Activated naive CD4-positive, alpha-beta T cell treated with anti-CD3 and anti-CD28 coated beads, Interleukin-2, amount 10 ng/mL, durations not matched to agents 7 days and 5 days (primary cell): Measurements from ENCODE around the gene PEAR1.

ENCODE experiments used
- CTCF ChIA-PET: fragments of 350-600 bp; sonication (Branson Sonifier 250); formaldehyde crosslinking; loops from one replicate; lab custom pipeline; 2021; ENCODE audit warnings: antibody characterized with exemption; lab: Charles Lee
- DNase-seq: peaks from one replicate; pipeline ENCODE4 v3.0.0-alpha.2; 2020
- H3K27ac Mint-ChIP-seq: one replicate; pipeline ENCODE4 v1.8.0; 2021; ENCODE audit warnings: mild to moderate bottlenecking, moderate library complexity, mixed read lengths
- H3K27me3 Mint-ChIP-seq: one replicate; pipeline ENCODE4 v1.8.0; 2021; ENCODE audit warnings: mild to moderate bottlenecking, mixed read lengths
- H3K36me3 Mint-ChIP-seq: one replicate; pipeline ENCODE4 v1.8.0; 2021; ENCODE audit warnings: mixed read lengths
- H3K4me1 Mint-ChIP-seq: one replicate; pipeline ENCODE4 v1.8.0; 2021; ENCODE audit warnings: mixed read lengths
- H3K4me3 Mint-ChIP-seq: one replicate; pipeline ENCODE4 v1.8.0; 2021; ENCODE audit warnings: mild to moderate bottlenecking, moderate library complexity, mixed read lengths
- H3K9me3 Mint-ChIP-seq: one replicate; pipeline ENCODE4 v1.8.0; 2021; ENCODE audit warnings: mixed read lengths

PEAR1 gene

GRCh38 chr1:156853761-156854160 is 39.8 kb upstream of the PEAR1 start:
- Mint-ChIP-seq H3K27ac (no peak overlapping the region), H3K9me3 (no peaks in the 10 kb centered on the region), H3K27me3 (peaks cover 74% of the 10 kb centered on the region), H3K4me1 (peaks cover 19% of the 10 kb centered on the region), H3K36me3 (no peaks in the 10 kb centered on the region), H3K4me3 (no peak overlapping the region)
- CTCF ChIA-PET = interaction anchor here (1.0 to 11.4 kb wide), 5 partner anchors 17 to 164 kb away, joined by 3 to 191 read pairs (median 3); partner anchors contain the start of gene SH2D2A
- DNase-seq = no peak

- H3K27me3 Mint-ChIP-seq = peaks cover 74% of the 10 kb centered on the region
- no peak for DNase-seq
- H3K9me3 Mint-ChIP-seq = no peaks in the 10 kb centered on the region
- CTCF ChIA-PET = interaction anchor here (0.8 to 11.4 kb wide), 3 partner anchors 18 to 58 kb away, joined by 3 to 191 read pairs (median 4); no protein-coding TSS in a partner anchor
- no peak overlapping the region for H3K4me3 Mint-ChIP-seq
- peaks cover 16% of the 10 kb centered on the region for H3K4me1 Mint-ChIP-seq
- no peak overlapping the region for H3K27ac Mint-ChIP-seq
- H3K36me3 Mint-ChIP-seq = no peaks in the 10 kb centered on the region
These were observed 38.9 kb upstream of the PEAR1 start for GRCh38 chr1:156854634-156855033.

GRCh38 chr1:156856282-156856785 is 37.2 kb upstream of the PEAR1 start:
- CTCF ChIA-PET = interaction anchor here (0.7 to 11.4 kb wide), 12 partner anchors 10 to 179 kb away, joined by 3 to 191 read pairs (median 3); partner anchors contain the start of genes NES and SH2D2A
- no peak for DNase-seq
- Mint-ChIP-seq H3K27me3 (peaks cover 84% of the 10 kb centered on the region), H3K9me3 (no peaks in the 10 kb centered on the region), H3K4me1 (peaks cover 20% of the 10 kb centered on the region), H3K36me3 (no peaks in the 10 kb centered on the region), H3K27ac (no peak overlapping the region), H3K4me3 (no peak overlapping the region)

GRCh38 chr1:156857532-156857931 is 36.0 kb upstream of the PEAR1 start:
- Mint-ChIP-seq H3K4me3 (no peak overlapping the region), H3K27ac (no peak overlapping the region), H3K36me3 (no peaks in the 10 kb centered on the region), H3K27me3 (peaks cover 88% of the 10 kb centered on the region), H3K9me3 (no peaks in the 10 kb centered on the region), H3K4me1 (peaks cover 28% of the 10 kb centered on the region)
- CTCF ChIA-PET = interaction anchor here (0.9 to 11.4 kb wide), 11 partner anchors 9 to 198 kb away, joined by 3 to 240 read pairs (median 6); partner anchors contain the start of gene SH2D2A
- no peak for DNase-seq

- Mint-ChIP-seq H3K4me3 (peak overlapping the region; percentile 11), H3K9me3 (no peaks in the 10 kb centered on the region), H3K4me1 (peaks cover 38% of the 10 kb centered on the region), H3K27ac (no peak overlapping the region), H3K27me3 (peaks cover 88% of the 10 kb centered on the region), H3K36me3 (no peaks in the 10 kb centered on the region)
- CTCF ChIA-PET = interaction anchor here (0.7 to 11.4 kb wide), 16 partner anchors 10 to 199 kb away, joined by 3 to 240 read pairs (median 7); no protein-coding TSS in a partner anchor
- no peak for DNase-seq
These were observed 35.0 kb upstream of the PEAR1 start for GRCh38 chr1:156858555-156858956.

GRCh38 chr1:156858959-156859522 is 34.5 kb upstream of the PEAR1 start, which contains the start of gene INSRR:
TSS of gene INSRR (minus strand) at chr1:156859117. CDS start at chr1:156858621, 496 bp downstream.
- CTCF ChIA-PET = interaction anchor here (0.7 to 11.4 kb wide), 34 partner anchors 10 to 216 kb away, joined by 3 to 240 read pairs (median 8); partner anchors contain the start of genes ISG20L2, METTL25B and PEAR1
- H3K27me3 Mint-ChIP-seq = peaks cover 88% of the 10 kb centered on the region
- peaks cover 43% of the 10 kb centered on the region for H3K4me1 Mint-ChIP-seq
- no peak within 1 kb of the TSS for H3K27ac Mint-ChIP-seq
- DNase-seq = no peak
- no peaks in the 10 kb centered on the region for H3K36me3 Mint-ChIP-seq
- H3K9me3 Mint-ChIP-seq = no peaks in the 10 kb centered on the region
- peak within 1 kb of the TSS; percentile 65 for H3K4me3 Mint-ChIP-seq

- Mint-ChIP-seq H3K9me3 (no peaks in the 10 kb centered on the region), H3K27me3 (peaks cover 88% of the 10 kb centered on the region), H3K4me1 (peaks cover 49% of the 10 kb centered on the region), H3K4me3 (peak overlapping the region; percentile 65), H3K36me3 (no peaks in the 10 kb centered on the region), H3K27ac (no peak overlapping the region)
- CTCF ChIA-PET = interaction anchor here (0.7 to 11.4 kb wide), 44 partner anchors 10 to 236 kb away, joined by 3 to 240 read pairs (median 6); partner anchors contain the start of genes ISG20L2, METTL25B, MRPL24 and PEAR1
- peak; percentile 47 for DNase-seq
These were observed 33.9 kb upstream of the PEAR1 start for GRCh38 chr1:156859523-156860112.

GRCh38 chr1:156860113-156860627 is 33.3 kb upstream of the PEAR1 start:
- DNase-seq = peak; percentile 65
- H3K4me3 Mint-ChIP-seq = peak overlapping the region; percentile 65
- no peaks in the 10 kb centered on the region for H3K9me3 Mint-ChIP-seq
- CTCF ChIA-PET = interaction anchor here (0.8 to 11.4 kb wide), 44 partner anchors 10 to 236 kb away, joined by 3 to 240 read pairs (median 6); partner anchors contain the start of genes ISG20L2, METTL25B, MRPL24 and PEAR1
- H3K27ac Mint-ChIP-seq = no peak overlapping the region
- H3K27me3 Mint-ChIP-seq = peaks cover 90% of the 10 kb centered on the region
- peaks cover 54% of the 10 kb centered on the region for H3K4me1 Mint-ChIP-seq
- H3K36me3 Mint-ChIP-seq = no peaks in the 10 kb centered on the region

GRCh38 chr1:156860628-156861423 is 32.7 kb upstream of the PEAR1 start, which contains the start of gene NTRK1:
TSS of gene NTRK1 (plus strand) at chr1:156860865. CDS start at chr1:156860935, 70 bp downstream.
- Mint-ChIP-seq H3K27me3 (peaks cover 94% of the 10 kb centered on the region), H3K4me3 (peak within 1 kb of the TSS; percentile 65), H3K27ac (no peak within 1 kb of the TSS), H3K9me3 (no peaks in the 10 kb centered on the region), H3K36me3 (no peaks in the 10 kb centered on the region), H3K4me1 (peaks cover 61% of the 10 kb centered on the region)
- CTCF ChIA-PET = interaction anchor here (1.0 to 11.4 kb wide), 32 partner anchors 9 to 237 kb away, joined by 3 to 240 read pairs (median 9); partner anchors contain the start of genes ISG20L2, METTL25B, PEAR1 and PRCC
- peak; percentile 77 for DNase-seq

- no peak overlapping the region for H3K27ac Mint-ChIP-seq
- peaks cover 75% of the 10 kb centered on the region for H3K4me1 Mint-ChIP-seq
- H3K4me3 Mint-ChIP-seq = no peak overlapping the region
- DNase-seq = no peak
- no peaks in the 10 kb centered on the region for H3K9me3 Mint-ChIP-seq
- no peaks in the 10 kb centered on the region for H3K36me3 Mint-ChIP-seq
- H3K27me3 Mint-ChIP-seq = peaks cover 84% of the 10 kb centered on the region
- CTCF ChIA-PET = interaction anchor here (3.3 to 11.4 kb wide), 8 partner anchors 7 to 173 kb away, joined by 22 to 240 read pairs (median 79); partner anchors contain the start of genes ISG20L2, METTL25B and PEAR1
These were observed 30.9 kb upstream of the PEAR1 start for GRCh38 chr1:156862584-156862983.

- Mint-ChIP-seq H3K36me3 (no peaks in the 10 kb centered on the region), H3K9me3 (no peaks in the 10 kb centered on the region), H3K4me1 (peaks cover 79% of the 10 kb centered on the region), H3K27ac (peak overlapping the region; percentile 57), H3K27me3 (peaks cover 83% of the 10 kb centered on the region), H3K4me3 (peak overlapping the region; percentile 9)
- DNase-seq = peak; percentile 34
- CTCF ChIA-PET = interaction anchor here (4.6 to 11.4 kb wide), 6 partner anchors 26 to 173 kb away, joined by 45 to 240 read pairs (median 106); partner anchors contain the start of genes ISG20L2, METTL25B and PEAR1
These were observed 30.4 kb upstream of the PEAR1 start for GRCh38 chr1:156862997-156863599.

- CTCF ChIA-PET = interaction anchor here (0.7 to 7.9 kb wide), 7 partner anchors 26 to 174 kb away, joined by 3 to 240 read pairs (median 58); partner anchors contain the start of genes ISG20L2, METTL25B and PEAR1
- H3K27me3 Mint-ChIP-seq = peaks cover 83% of the 10 kb centered on the region
- DNase-seq = no peak
- H3K9me3 Mint-ChIP-seq = no peaks in the 10 kb centered on the region
- peak overlapping the region; percentile 57 for H3K27ac Mint-ChIP-seq
- H3K36me3 Mint-ChIP-seq = no peaks in the 10 kb centered on the region
- peak overlapping the region; percentile 9 for H3K4me3 Mint-ChIP-seq
- peaks cover 74% of the 10 kb centered on the region for H3K4me1 Mint-ChIP-seq
These were observed 29.9 kb upstream of the PEAR1 start for GRCh38 chr1:156863631-156864030.
